KMS-11 (cell line): ENCODE measurements around the gene XDH.
A peak's percentile ranks its signal among the peaks of the same experiment; 100 is the strongest.

ENCODE experiments used
- H2AFZ ChIP-seq: fragments of 200-600 bp; sonication (generic); 2 replicates; pipeline ENCODE4 v1.6.1; 2016; ENCODE audit warnings: antibody characterized with exemption, mixed run types, low read depth
- H3K27ac ChIP-seq: fragments of 200-600 bp; sonication (generic); 2 replicates; pipeline ENCODE4 v1.6.1; 2016; ENCODE audit warnings: mild to moderate bottlenecking, mixed run types
- H3K27me3 ChIP-seq: fragments of 200-600 bp; sonication (generic); 2 replicates; pipeline ENCODE4 v1.6.1; 2017; ENCODE audit warnings: mild to moderate bottlenecking, low read depth, mixed run types, moderate library complexity; ENCODE audit not compliant: insufficient read depth
- H3K36me3 ChIP-seq: fragments of 200-600 bp; sonication (generic); 2 replicates; pipeline ENCODE4 v1.6.1; 2017; ENCODE audit warnings: mild to moderate bottlenecking, mixed run types; ENCODE audit not compliant: insufficient read depth
- H3K4me1 ChIP-seq: fragments of 200-600 bp; sonication (generic); 2 replicates; pipeline ENCODE4 v1.6.1; 2016; ENCODE audit warnings: mild to moderate bottlenecking, low read depth, mixed run types; ENCODE audit not compliant: poor library complexity, severe bottlenecking
- H3K4me2 ChIP-seq: fragments of 200-600 bp; sonication (generic); 2 replicates; pipeline ENCODE4 v1.7.0; 2016; ENCODE audit warnings: mild to moderate bottlenecking, mixed run types
- H3K4me3 ChIP-seq: fragments of 200-600 bp; sonication (generic); IDR thresholded peaks from 2 replicates; pipeline ENCODE4 v1.6.1; 2017; ENCODE audit warnings: low read depth, low read length, mixed read lengths; ENCODE audit not compliant: insufficient read depth
- H3K79me2 ChIP-seq: fragments of 200-600 bp; sonication (generic); 2 replicates; pipeline ENCODE4 v1.6.1; 2016; ENCODE audit warnings: low read depth, mixed run types; ENCODE audit not compliant: insufficient read depth
- H3K9ac ChIP-seq: fragments of 200-600 bp; sonication (generic); 2 replicates; pipeline ENCODE4 v1.6.1; 2016; ENCODE audit warnings: mild to moderate bottlenecking, mixed run types
- H4K20me1 ChIP-seq: fragments of 200-600 bp; sonication (generic); 2 replicates; pipeline ENCODE4 v1.6.1; 2016; ENCODE audit warnings: mild to moderate bottlenecking, mixed run types; ENCODE audit not compliant: insufficient read depth
- CTCF ChIP-seq: fragments of 200-600 bp; sonication (generic); conservative IDR thresholded peaks from 2 replicates; pipeline ENCODE4 v1.6.1; 2017; ENCODE audit warnings: low read depth, mild to moderate bottlenecking, antibody characterized with exemption, low read length, moderate library complexity, mixed read lengths

XDH gene

DNA sequence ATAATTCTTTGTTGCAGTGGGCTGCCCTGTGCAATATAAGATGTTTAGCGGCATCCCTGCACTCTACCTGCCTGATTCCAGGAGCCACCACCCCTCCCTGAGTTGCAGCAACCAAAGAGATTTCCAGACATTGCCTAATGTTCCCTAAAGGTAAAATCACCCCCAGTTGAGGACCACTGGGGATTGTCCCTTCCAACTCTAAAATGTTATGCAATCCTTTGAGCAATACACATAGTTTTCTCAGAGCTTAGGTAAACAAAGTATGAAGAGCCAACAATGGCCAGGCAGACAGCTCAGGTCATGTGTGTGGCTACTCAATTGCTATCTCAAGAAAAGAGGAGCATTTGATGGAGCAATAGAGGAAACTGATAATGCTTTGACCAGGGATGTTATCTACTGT lies 87.0 kb downstream of the XDH start:
- no peak for TF ChIP-seq CTCF
- Histone ChIP-seq H3K4me3 (no peak overlapping the region), H3K27me3 (no peaks in the 10 kb centered on the region), H3K36me3 (no peaks in the 10 kb centered on the region), H2AFZ (no peak overlapping the region), H3K4me1 (peaks cover 28% of the 10 kb centered on the region), H3K27ac (no peak overlapping the region), H3K79me2 (no peaks in the 10 kb centered on the region), H4K20me1 (no peaks in the 10 kb centered on the region), H3K4me2 (no peak overlapping the region), H3K9ac (no peak overlapping the region)

GRCh38 chr2:31324016-31324633 lies 90.4 kb downstream of the XDH start:
- Histone ChIP-seq H3K27ac (peak overlapping the region; percentile 89), H3K79me2 (no peaks in the 10 kb centered on the region), H3K4me1 (peaks cover 53% of the 10 kb centered on the region), H3K4me3 (peak overlapping the region; percentile 86), H3K27me3 (no peaks in the 10 kb centered on the region), H3K36me3 (no peaks in the 10 kb centered on the region), H3K4me2 (peak overlapping the region; percentile 88), H4K20me1 (no peaks in the 10 kb centered on the region), H2AFZ (peak overlapping the region; percentile 71), H3K9ac (peak overlapping the region; percentile 78)
- TF ChIP-seq CTCF, result no peak

- Histone ChIP-seq H3K9ac (no peak overlapping the region), H3K36me3 (no peaks in the 10 kb centered on the region), H3K27me3 (no peaks in the 10 kb centered on the region), H3K4me3 (no peak overlapping the region), H3K27ac (no peak overlapping the region), H3K4me2 (no peak overlapping the region), H4K20me1 (no peaks in the 10 kb centered on the region), H3K4me1 (peaks cover 70% of the 10 kb centered on the region), H2AFZ (no peak overlapping the region), H3K79me2 (no peaks in the 10 kb centered on the region)
- TF ChIP-seq CTCF, result no peak
These were observed 92.2 kb downstream of the XDH start for GRCh38 chr2:31322371-31322770.

DNA sequence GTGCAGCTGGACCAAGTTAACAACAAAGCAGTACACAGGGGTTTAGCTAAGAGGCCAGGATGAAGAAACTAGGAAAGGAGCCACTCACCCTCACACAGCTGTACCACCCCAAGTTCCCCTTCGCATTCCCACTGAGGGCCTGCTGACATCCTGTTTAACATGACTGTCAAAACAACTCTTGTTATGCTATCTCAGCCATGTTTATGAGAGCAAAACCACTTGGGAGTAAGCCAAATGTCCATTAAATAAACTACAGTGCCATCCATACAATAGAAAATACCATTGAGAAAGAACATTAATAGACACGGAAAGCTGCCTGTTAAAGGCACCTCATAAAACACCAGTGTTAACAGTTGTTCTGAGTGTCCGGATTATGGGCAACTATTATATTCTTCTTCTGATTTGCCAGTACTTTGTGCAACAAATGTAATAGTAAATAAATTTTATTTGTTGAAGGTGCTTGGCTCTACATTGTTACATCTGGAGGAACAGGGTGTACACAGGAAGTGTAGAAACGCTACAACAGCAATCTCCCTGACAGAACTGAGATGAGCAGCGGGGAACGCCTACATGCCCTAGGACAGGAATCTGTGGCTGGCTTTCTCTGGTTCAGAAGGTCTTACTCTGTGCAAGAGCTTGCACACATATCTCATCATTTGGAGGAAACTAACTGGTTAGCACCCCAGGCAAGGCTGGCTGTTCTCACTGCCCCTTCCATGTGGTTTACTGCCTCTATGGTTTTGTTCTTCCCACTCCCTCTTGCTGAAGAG lies 95.0 kb downstream of the XDH start:
- H3K27ac ChIP-seq, result peak overlapping the region; percentile 63
- H3K4me3 ChIP-seq, result no peak overlapping the region

More for the DNA sequence above, 95.0 kb downstream of the XDH start:
- H2AFZ ChIP-seq, result peak overlapping the region; percentile 39
- H3K36me3 ChIP-seq, result no peaks in the 10 kb centered on the region
- H3K4me2 ChIP-seq, result peak overlapping the region; percentile 68
- H3K4me1 ChIP-seq, result peaks cover 69% of the 10 kb centered on the region
- no peaks in the 10 kb centered on the region for H4K20me1 ChIP-seq
- no peaks in the 10 kb centered on the region for H3K79me2 ChIP-seq
- H3K9ac ChIP-seq, result no peak overlapping the region; the same call in 1 of the 2 replicates
- no peaks in the 10 kb centered on the region for H3K27me3 ChIP-seq
- TF ChIP-seq CTCF, result no peak
